Vagina (tissue), 2 donors: ENCODE results near the gene UBE2E2. TPM values are rescaled to one million over a fixed set of nuclear protein-coding genes. Genes with fewer than 3 reads are reported as not detected.

Experiments used
- DNase-seq, 2 donors: peaks; one replicate each; pipeline ENCODE4 v3.0.0-alpha.2; 2017; ENCODE audit errors: extremely low spot score in 2 of 2
- H3K27ac ChIP-seq: fragments of 200-600 bp; sonication (generic); one replicate; pipeline ENCODE4 v1.5.1; 2019
- H3K27me3 ChIP-seq: fragments of 200-600 bp; sonication (generic); one replicate; pipeline ENCODE4 v1.5.1; 2019
- H3K36me3 ChIP-seq, 2 donors: fragments of 200-600 bp; sonication (generic); one replicate each; pipeline ENCODE4 v1.5.1; 2017 to 2019
- H3K4me1 ChIP-seq: fragments of 200-600 bp; sonication (generic); one replicate; pipeline ENCODE4 v1.5.1; 2019
- H3K4me3 ChIP-seq, 2 donors: fragments of 200-600 bp; sonication (generic); 1 replicate in 1 of 2; 2 replicates in 1 of 2; pipeline ENCODE4 v1.5.1; 2016 to 2019
- H3K9me3 ChIP-seq: fragments of 200-600 bp; sonication (generic); one replicate; pipeline ENCODE4 v1.5.1; 2019
- POLR2A ChIP-seq, 2 donors: fragments of 450-650 bp; IDR thresholded peaks; one replicate each; pipeline ENCODE4 v1.6.1; 2017; ENCODE audit warnings: antibody characterized with exemption in 2 of 2, mild to moderate bottlenecking in 2 of 2, moderate library complexity in 2 of 2
- POLR2AphosphoS5 ChIP-seq, 2 donors: sonication (generic); formaldehyde crosslinking; IDR thresholded peaks; one replicate each; pipeline ENCODE4 v1.9.0; 2017; ENCODE audit warnings: antibody characterized with exemption in 2 of 2, mild to moderate bottlenecking in 2 of 2, low read depth in 1 of 2; ENCODE audit not compliant: insufficient read depth in 1 of 2
- intact Hi-C: fragments of 100-400 bp; cut with DNase I; formaldehyde crosslinking; loops from one replicate; pipeline ENCODE4 v1.15.1; 2023
- total RNA-seq: library from RNA; depleted of rRNA; stranded (reverse); fragments of >200 nt; gene quantifications from one replicate; pipeline ENCODE4 v1.2.3, GENCODE V29; 2016
- TF ChIP-seq, protein P1 (sequence below), 3 experiments: fragments of 450-650 bp in 2 of 3; fragments of 200-600 bp in 1 of 3; sonication (generic) in 1 of 3; IDR thresholded peaks; one replicate each; pipeline ENCODE4 v1.5.1; 2017 to 2019; ENCODE audit warnings: antibody characterized with exemption in 3 of 3, mild to moderate bottlenecking in 2 of 3, moderate library complexity in 2 of 3

The UBE2E2 gene
- total RNA-seq, 1 donor from 2014 or later = 31.2 TPM

DNA sequence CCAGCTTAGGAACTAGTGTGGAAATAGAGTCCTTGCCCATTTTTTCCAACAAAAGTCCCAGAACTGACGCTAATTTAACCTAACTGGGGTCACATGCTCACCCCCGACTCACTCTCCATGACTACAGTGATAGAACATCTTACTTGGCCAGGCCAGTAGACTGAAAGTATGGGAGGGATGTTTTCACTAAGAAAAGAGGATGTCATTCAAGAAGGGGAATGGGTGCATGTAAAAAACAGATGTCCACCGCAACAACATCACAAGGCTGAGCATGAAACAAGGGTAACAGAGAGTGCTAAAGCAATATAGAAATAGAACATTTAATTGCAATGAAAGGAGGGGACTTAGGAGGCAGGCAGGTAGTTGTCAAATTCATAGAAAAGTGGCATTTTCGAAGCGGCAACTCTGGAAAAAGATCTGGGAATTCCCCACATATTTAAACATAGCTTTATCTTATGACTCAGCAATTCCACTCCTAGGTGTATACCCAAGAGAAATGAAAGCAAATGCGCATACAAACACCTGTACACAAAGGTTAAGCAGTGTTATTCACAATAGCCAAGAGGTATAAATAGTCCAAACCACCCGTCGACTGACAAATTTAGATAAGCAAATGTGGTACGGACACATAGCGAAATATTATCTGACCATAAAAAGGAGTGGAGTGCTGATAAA, 41.1 kb upstream of the UBE2E2 start:
- H3K4me1 ChIP-seq = no peaks in the 10 kb centered on the region
- H3K9me3 ChIP-seq = no peaks in the 10 kb centered on the region
- H3K36me3 ChIP-seq = no peaks in the 10 kb centered on the region
- DNase-seq = no peak
- intact Hi-C loops = no loop called here
- no peaks in the 10 kb centered on the region for H3K27me3 ChIP-seq
- no peak overlapping the region for H3K4me3 ChIP-seq
- no peak overlapping the region for H3K27ac ChIP-seq
- TF ChIP-seq, protein P1, sequence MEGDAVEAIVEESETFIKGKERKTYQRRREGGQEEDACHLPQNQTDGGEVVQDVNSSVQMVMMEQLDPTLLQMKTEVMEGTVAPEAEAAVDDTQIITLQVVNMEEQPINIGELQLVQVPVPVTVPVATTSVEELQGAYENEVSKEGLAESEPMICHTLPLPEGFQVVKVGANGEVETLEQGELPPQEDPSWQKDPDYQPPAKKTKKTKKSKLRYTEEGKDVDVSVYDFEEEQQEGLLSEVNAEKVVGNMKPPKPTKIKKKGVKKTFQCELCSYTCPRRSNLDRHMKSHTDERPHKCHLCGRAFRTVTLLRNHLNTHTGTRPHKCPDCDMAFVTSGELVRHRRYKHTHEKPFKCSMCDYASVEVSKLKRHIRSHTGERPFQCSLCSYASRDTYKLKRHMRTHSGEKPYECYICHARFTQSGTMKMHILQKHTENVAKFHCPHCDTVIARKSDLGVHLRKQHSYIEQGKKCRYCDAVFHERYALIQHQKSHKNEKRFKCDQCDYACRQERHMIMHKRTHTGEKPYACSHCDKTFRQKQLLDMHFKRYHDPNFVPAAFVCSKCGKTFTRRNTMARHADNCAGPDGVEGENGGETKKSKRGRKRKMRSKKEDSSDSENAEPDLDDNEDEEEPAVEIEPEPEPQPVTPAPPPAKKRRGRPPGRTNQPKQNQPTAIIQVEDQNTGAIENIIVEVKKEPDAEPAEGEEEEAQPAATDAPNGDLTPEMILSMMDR (IDR thresholded peaks at IDR 0.05) = no peak
- TF ChIP-seq POLR2A (IDR thresholded peaks at IDR 0.05) (no peak), POLR2AphosphoS5 (IDR thresholded peaks at IDR 0.05; ENCODE audit: insufficient read depth in 1 of 2, low read depth in 1 of 2) (no peak)

GRCh38 chr3:23162934-23163333, 40.2 kb upstream of the UBE2E2 start:
- Histone ChIP-seq H3K36me3 (no peaks in the 10 kb centered on the region), H3K4me1 (no peaks in the 10 kb centered on the region), H3K27me3 (no peaks in the 10 kb centered on the region), H3K4me3 (no peak overlapping the region), H3K27ac (no peak overlapping the region), H3K9me3 (no peaks in the 10 kb centered on the region)
- TF ChIP-seq POLR2AphosphoS5 (IDR thresholded peaks at IDR 0.05; ENCODE audit: insufficient read depth in 1 of 2, low read depth in 1 of 2) (no peak), POLR2A (IDR thresholded peaks at IDR 0.05) (no peak)
- TF ChIP-seq, protein P1 (IDR thresholded peaks at IDR 0.05) = no peak
- intact Hi-C loops = no loop called here
- DNase-seq = no peak

GRCh38 chr3:23164746-23165145, 38.4 kb upstream of the UBE2E2 start:
- H3K27ac ChIP-seq = no peak overlapping the region
- no peak overlapping the region for H3K4me3 ChIP-seq
- intact Hi-C loops = no loop called here
- no peaks in the 10 kb centered on the region for H3K27me3 ChIP-seq
- H3K4me1 ChIP-seq = no peaks in the 10 kb centered on the region
- TF ChIP-seq, protein P1 (IDR thresholded peaks at IDR 0.05) = no peak
- no peak for TF ChIP-seq POLR2AphosphoS5 (IDR thresholded peaks at IDR 0.05; ENCODE audit: insufficient read depth in 1 of 2, low read depth in 1 of 2)
- no peak for TF ChIP-seq POLR2A (IDR thresholded peaks at IDR 0.05)
- no peaks in the 10 kb centered on the region for H3K9me3 ChIP-seq
- no peaks in the 10 kb centered on the region for H3K36me3 ChIP-seq
- DNase-seq = no peak

DNA sequence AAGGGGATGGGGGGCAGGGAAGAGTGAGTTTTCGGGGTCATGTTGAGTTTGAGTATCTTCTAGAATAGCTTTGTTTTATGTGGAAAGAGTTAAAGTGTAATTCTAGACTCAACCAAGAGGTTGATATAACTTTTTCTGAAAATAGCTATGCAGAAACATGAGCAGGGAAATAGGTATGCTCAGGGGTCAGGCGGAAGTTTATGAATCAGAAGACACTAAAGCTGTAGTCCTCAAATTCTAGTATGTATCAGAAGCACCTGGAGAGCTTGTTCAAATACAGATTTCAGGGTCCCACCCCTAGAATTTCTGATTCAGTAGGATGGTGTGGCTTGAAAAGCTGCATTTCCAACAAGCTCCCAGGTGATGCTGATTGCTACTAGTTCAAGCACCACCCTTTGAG, 37.6 kb upstream of the UBE2E2 start:
- Histone ChIP-seq H3K4me1 (no peaks in the 10 kb centered on the region), H3K9me3 (no peaks in the 10 kb centered on the region), H3K27me3 (no peaks in the 10 kb centered on the region), H3K27ac (no peak overlapping the region), H3K4me3 (no peak overlapping the region), H3K36me3 (no peaks in the 10 kb centered on the region)
- intact Hi-C loops = no loop called here
- TF ChIP-seq POLR2A (IDR thresholded peaks at IDR 0.05) (no peak), POLR2AphosphoS5 (IDR thresholded peaks at IDR 0.05; ENCODE audit: insufficient read depth in 1 of 2, low read depth in 1 of 2) (no peak)
- TF ChIP-seq, protein P1 (IDR thresholded peaks at IDR 0.05) = no peak
- no peak for DNase-seq

DNA sequence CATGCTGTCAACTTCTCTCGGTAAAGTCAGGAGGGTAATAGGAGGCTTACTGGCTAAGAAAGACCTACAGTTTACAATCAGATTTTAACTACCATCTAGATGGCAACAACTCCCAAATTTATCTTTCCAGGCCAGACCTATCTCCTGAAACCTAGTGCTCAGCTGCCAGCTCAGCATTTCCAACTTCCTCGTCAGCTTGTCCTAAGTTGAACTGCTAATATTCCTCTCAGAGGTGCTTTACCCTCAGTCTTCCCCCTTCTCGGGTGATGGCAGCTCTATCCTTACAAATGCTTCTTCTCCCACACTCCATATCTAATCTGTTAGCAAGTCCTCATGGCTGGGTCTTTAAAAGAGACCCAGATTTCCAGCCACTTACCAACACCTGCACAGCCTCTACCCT, 36.9 kb upstream of the UBE2E2 start:
- TF ChIP-seq, protein P1 (IDR thresholded peaks at IDR 0.05) = no peak
- TF ChIP-seq POLR2A (IDR thresholded peaks at IDR 0.05) = no peak
- no peaks in the 10 kb centered on the region for H3K27me3 ChIP-seq
- no peak overlapping the region for H3K27ac ChIP-seq
- intact Hi-C loops = no loop called here
- H3K36me3 ChIP-seq = no peaks in the 10 kb centered on the region
- H3K9me3 ChIP-seq = no peaks in the 10 kb centered on the region
- no peak overlapping the region for H3K4me3 ChIP-seq
- no peaks in the 10 kb centered on the region for H3K4me1 ChIP-seq
- no peak for DNase-seq
